Measurements from ENCODE around the gene LAMA3.
"Not testable (repeated sequence)": the region's sequence is repeated elsewhere in the genome, so short reads cannot be mapped to it uniquely, and the experiment has no call there.

LAMA3 gene

GRCh38 chr18:23732439-23732838 lies 43.2 kb downstream of the LAMA3 start:
- DNase-seq: no peak

- not testable (repeated sequence) for DNase-seq
These were observed 44.0 kb downstream of the LAMA3 start for GRCh38 chr18:23733265-23733664.

- DNase-seq: no peak
These were observed 44.6 kb downstream of the LAMA3 start for GRCh38 chr18:23733895-23734294.

- no peak for DNase-seq
These were observed 45.8 kb downstream of the LAMA3 start for GRCh38 chr18:23735021-23735464.

- no peak for DNase-seq
These were observed 48.3 kb downstream of the LAMA3 start for GRCh38 chr18:23737578-23737977.

- no peak for DNase-seq
These were observed 48.9 kb downstream of the LAMA3 start for GRCh38 chr18:23738151-23738550.

GRCh38 chr18:23738575-23738974 lies 49.3 kb downstream of the LAMA3 start:
- no peak for DNase-seq

- DNase-seq: no peak
These were observed 51.0 kb downstream of the LAMA3 start for GRCh38 chr18:23740105-23740830.

GRCh38 chr18:23741967-23742366 lies 52.7 kb downstream of the LAMA3 start:
- DNase-seq: not testable (repeated sequence)

- DNase-seq: no peak
These were observed 54.6 kb downstream of the LAMA3 start for GRCh38 chr18:23743733-23744333.

GRCh38 chr18:23745366-23745765 lies 56.1 kb downstream of the LAMA3 start:
- no peak for DNase-seq

- DNase-seq: no peak
These were observed 57.6 kb downstream of the LAMA3 start for GRCh38 chr18:23746851-23747250.

- DNase-seq: no peak
These were observed 63.1 kb downstream of the LAMA3 start for GRCh38 chr18:23752363-23752762.

- no peak for DNase-seq
These were observed 63.5 kb downstream of the LAMA3 start for GRCh38 chr18:23752796-23753195.

- no peak for DNase-seq
These were observed 67.6 kb downstream of the LAMA3 start for GRCh38 chr18:23756590-23757436.

GRCh38 chr18:23757437-23757733 lies 68.1 kb downstream of the LAMA3 start:
- DNase-seq: no peak

- DNase-seq: no peak
These were observed 69.0 kb downstream of the LAMA3 start for GRCh38 chr18:23758281-23758680.

- DNase-seq: no peak
These were observed 72.7 kb downstream of the LAMA3 start for GRCh38 chr18:23761941-23762340.

- DNase-seq: no peak
These were observed 74.1 kb downstream of the LAMA3 start for GRCh38 chr18:23763343-23763742.

- no peak for DNase-seq
These were observed 76.7 kb downstream of the LAMA3 start for GRCh38 chr18:23765931-23766330.

- no peak for DNase-seq
These were observed 83.2 kb downstream of the LAMA3 start for GRCh38 chr18:23772327-23773024.

- no peak for DNase-seq
These were observed 87.1 kb downstream of the LAMA3 start for GRCh38 chr18:23776306-23776705.

GRCh38 chr18:23778828-23779227 lies 89.6 kb downstream of the LAMA3 start:
- DNase-seq: no peak
